Measurements from ENCODE around the gene SNED1.

DNA sequence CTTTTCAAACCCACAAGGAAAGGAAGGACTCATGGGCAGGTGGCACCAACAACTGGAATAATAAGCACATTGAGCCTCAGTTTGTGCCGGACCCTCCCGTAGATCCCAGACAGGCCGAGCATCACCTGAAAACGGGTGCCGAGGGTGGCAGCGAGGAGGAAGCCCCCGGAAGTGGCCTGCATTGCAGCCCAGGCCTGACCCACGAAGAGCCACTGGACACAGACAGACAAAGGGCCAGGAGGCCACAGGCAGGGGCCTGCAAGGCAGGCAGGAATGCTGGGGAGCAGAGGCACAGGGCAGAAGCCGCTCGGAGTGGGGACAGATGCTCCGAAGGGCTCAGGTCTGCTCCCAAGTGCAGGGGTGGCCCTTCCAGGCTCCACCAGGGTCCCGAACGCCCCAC lies 71.9 kb downstream of the SNED1 start:
- TF ChIP-seq CTCF (conservative IDR thresholded peaks at IDR 0.05; ENCODE audit: low read length), result no peak
- TF ChIP-seq EZH2phosphoT487 (IDR thresholded peaks at IDR 0.05; ENCODE audit: borderline replicate concordance), result no peak

Measured in Loucy (cell line).